ENCODE results near the gene CEP89.
"Not testable (repeated sequence)": the region's sequence is repeated elsewhere in the genome, so short reads cannot be mapped to it uniquely, and the experiment has no call there.

CEP89 gene

DNA sequence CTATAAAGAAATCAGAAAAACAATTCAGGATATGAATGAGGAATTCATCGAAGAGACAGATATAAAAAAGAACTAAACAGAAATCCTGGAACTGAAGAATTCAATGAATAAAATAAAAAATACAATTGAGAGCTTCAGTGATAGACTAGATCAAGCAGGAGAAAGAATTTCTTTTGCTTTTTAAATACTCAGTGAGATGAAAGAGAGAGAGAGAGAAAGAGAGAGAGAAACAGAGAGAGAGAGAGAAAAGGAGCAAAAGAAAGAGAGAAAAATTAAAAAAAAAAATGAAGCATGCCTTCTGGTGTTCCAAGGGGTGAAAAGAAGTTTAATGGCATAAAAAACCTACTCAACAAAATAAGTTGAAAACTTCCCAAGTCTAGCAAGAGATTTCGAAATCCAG is 80.1 kb downstream of the CEP89 start:
- no peak for DNase-seq (ENCODE audit: low read depth)

DNA sequence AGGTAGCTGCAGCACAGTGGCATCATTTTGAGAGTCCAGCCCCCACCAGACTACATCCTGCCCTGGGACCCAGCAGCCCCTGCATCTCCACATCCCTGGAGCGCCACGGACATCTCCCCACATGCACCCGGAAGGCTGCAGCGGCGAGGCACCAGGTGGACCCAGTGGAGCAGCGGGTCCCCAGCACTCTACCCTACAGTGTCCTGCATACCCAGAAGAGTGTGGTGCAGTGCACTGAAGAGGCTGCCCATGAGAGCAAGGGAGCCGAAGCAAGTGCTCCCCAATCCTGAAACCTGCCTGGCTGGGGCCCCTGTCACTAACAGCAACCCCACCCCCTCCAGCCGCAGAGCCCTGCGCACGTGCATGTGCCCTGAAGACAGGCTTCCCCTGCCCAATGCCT is 80.9 kb downstream of the CEP89 start:
- no peak for DNase-seq (ENCODE audit: low read depth)

- no peak for DNase-seq (ENCODE audit: low read depth)
Measured at GRCh38 chr19:32890326-32890725, 81.4 kb downstream of the CEP89 start.

DNA sequence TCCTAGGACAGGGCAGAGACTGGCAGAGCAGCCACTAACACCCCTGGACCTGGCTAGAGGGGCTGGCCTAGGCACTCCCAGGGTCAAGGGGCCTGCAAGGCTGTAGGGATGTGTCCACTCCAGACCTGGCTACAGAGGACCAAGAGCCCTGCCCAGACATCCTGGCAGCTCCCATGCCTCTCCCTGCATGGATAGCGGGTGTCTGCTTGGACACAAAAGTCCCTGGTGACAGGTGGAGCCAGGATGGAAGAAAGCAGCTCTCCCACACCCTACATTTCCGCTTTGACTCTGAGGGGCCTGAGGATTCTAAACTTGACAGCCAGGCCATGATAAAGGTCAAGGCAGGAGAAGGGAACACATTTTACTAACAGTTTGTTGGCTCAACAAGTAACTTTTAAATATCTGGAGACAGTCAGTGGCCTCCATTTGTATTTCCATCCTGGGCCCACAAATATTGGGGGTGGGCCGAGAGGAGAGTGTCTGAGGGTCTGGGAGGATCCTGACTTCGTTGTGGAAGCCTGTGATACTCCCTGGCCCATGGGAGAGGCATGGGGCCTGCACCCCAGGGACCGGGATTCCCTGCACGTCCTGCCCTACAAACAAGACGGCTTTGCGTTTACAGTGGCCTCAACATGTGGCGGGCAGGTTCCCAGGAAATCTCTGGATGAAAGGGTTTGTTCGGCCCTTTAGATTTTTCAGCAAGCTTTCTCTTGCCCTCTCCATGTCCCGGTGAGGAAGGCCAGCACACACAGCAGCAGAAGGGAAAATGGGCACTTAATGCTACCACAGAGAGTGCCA is 82.4 kb downstream of the CEP89 start:
- no peak for DNase-seq (ENCODE audit: low read depth)

- DNase-seq (ENCODE audit: low read depth): no peak
Measured at GRCh38 chr19:32887572-32888215, 84.1 kb downstream of the CEP89 start.

GRCh38 chr19:32886241-32886640 is 85.5 kb downstream of the CEP89 start:
- DNase-seq (ENCODE audit: low read depth): no peak

- not testable (repeated sequence) for DNase-seq (ENCODE audit: low read depth)
Measured at GRCh38 chr19:32885255-32885654, 86.5 kb downstream of the CEP89 start.

- DNase-seq (ENCODE audit: low read depth): no peak
Measured at GRCh38 chr19:32881766-32882165, 90.0 kb downstream of the CEP89 start.

DNA sequence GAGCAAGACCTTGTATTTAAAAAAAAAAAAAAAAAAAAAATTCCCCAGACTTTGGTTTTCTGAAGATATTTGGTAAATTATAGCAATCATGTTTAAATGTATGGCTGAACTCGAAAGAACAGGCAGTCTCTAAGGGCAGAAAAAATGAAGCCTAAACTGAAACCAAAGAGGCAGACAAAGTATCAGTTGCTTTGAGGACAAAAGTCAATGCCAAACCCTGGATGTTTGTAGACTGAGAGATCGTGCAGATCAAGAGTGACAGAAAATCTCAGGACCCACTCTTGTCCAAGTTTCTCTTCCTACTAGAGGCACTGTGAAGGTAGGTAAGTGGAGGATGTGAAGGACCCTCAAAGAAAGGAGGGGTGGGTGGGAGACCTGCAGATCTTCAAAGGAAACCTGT is 91.1 kb downstream of the CEP89 start:
- no peak for DNase-seq (ENCODE audit: low read depth)

DNA sequence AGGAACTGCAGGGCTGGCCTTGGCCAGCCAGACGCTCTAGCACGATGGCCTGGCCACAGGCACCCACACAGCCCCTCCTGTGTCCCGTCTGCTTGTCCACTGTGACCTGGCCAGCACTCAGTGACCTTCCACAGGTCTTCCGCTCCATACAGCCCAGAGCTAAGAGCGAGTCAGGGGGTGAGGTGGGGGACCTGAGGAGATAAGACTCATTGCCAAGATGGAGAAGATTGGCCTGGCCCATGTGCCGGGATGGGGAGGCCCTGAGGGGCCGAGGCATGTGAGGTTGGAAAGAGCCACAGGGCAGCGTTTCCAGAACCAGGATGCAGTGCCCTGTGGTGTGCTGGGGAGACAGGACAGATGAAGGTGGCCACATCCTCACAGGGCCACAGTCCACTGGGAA is 92.0 kb downstream of the CEP89 start:
- no peak for DNase-seq (ENCODE audit: low read depth)

GRCh38 chr19:32878988-32879387 is 92.8 kb downstream of the CEP89 start:
- no peak for DNase-seq (ENCODE audit: low read depth)

DNA sequence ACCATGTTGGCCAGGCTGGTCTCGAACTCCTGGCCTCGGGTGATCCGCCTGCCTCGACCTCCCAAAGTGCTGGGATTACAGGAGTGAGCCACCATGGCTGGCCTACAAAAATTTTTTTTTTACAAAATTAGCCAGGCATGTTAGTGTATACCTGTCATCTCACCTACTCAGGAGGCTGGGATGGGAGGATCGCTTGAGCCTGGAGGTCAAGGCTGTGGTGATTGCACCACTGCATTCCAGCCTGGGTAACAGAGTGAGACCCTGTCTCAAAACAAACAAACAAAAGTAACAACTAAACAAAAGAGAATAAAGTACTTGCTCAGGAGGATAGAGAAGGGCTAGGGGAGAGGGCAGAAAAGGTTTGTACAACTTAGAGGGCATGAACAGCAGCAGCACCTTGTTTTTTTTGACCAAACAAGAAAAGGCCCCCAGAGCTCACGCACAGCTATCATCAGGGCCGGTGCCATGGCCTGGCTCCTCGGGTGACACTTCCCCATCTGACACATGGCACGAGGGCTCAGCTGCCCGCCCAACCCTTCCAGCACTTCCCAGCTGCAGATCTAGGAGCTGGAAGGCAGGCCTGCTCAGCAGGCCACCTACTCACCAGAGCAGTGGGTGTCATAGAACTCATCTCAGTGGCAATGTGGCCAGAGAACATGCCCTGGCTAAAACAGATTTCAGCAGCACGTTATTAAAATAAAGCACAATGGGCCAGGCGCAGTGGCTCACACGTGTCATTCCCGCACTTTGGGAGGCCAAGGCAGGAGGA is 93.6 kb downstream of the CEP89 start:
- DNase-seq (ENCODE audit: low read depth): no peak

GRCh38 chr19:32877323-32877912 is 94.3 kb downstream of the CEP89 start:
- DNase-seq (ENCODE audit: low read depth): no peak

GRCh38 chr19:32876919-32877285 is 94.9 kb downstream of the CEP89 start:
- no peak for DNase-seq (ENCODE audit: low read depth)

- DNase-seq (ENCODE audit: low read depth): no peak
Measured at GRCh38 chr19:32876236-32876918, 95.4 kb downstream of the CEP89 start.

- no peak for DNase-seq (ENCODE audit: low read depth)
Measured at GRCh38 chr19:32875428-32875827, 96.3 kb downstream of the CEP89 start.

- no peak for DNase-seq (ENCODE audit: low read depth)
Measured at GRCh38 chr19:32874605-32875004, 97.2 kb downstream of the CEP89 start.

DNA sequence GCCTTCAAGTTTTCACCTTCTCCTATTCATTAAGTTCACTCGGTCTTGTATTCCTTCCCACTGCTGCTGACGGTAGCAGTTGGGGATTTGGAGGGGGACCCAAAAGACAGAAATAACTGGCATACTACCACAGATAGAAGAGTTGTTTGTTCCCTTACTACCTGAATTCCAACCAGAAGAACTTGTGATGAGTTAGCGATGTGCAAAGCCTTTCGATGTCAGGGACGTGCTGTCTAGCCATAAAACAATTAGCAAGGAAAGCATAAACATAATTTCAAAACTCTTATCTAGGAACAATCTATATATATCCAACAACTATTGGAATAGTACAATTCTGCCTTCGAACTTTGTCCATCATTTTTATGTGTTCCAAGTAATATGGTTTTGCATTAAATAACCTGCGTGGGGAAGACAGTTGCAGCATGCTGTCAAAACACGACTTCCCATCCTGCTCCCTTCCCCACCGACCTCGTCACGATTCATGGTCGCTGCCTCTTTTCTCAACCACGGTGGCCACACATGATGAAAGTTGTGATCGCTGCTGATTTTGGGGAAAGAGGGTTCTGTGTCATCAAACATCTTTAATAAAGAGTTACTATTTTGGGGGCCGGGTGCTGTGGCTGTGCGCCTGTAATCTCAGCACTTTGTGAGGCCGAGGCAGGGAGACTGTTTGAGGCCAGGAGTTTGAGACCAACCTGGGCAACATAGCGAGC is 98.4 kb downstream of the CEP89 start:
- no peak for DNase-seq (ENCODE audit: low read depth)

- DNase-seq (ENCODE audit: low read depth): no peak
Measured at GRCh38 chr19:32872391-32872790, 99.4 kb downstream of the CEP89 start.

GRCh38 chr19:32870981-32871451 is 100.7 kb downstream of the CEP89 start:
- DNase-seq (ENCODE audit: low read depth): no peak

DNA sequence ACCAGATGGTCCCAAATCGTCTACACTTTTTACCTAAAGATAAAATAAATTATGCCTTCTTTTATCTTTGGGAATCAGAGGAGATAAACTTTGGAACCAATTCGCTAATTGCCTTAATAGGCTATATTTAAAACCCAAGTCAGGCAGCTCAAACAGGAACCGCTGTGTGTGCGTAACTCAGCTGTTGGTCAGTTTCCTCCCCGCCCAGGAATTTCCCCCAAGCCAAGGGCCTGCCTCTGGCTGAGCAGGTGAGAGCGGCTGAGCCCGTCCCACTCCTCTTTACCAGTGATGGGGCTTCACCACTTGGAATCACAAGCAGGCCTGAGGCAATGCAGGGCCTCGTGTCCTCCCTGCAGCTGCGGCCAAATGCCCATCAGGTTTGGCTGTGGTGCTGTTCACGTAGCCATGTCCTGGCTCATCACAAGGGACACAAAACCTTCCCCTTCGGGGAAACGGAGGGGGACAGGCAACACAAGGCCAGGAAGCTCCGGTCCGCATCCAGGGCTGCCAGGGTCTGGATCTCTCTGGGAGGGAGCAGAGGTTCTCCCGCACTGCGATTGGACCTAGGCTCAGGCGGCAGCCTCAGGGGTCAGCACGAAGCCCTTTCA is 101.7 kb downstream of the CEP89 start:
- DNase-seq (ENCODE audit: low read depth): no peak
